ENCODE results near the gene ELP5. TPM values are rescaled to one million over a fixed set of nuclear protein-coding genes. Genes with fewer than 3 reads are reported as not detected.

Gene ELP5
- total and polyA plus RNA-seq, 2 donors (not counting 1 experiment from before 2014, with no cell fraction given) = 22.6 to 33.2 TPM

- Histone ChIP-seq H2AFZ (ENCODE audit: low read length) (no peak overlapping the region), H3K27me3 (ENCODE audit: control insufficient read depth, insufficient read depth, low read length) (peaks cover 35% of the 10 kb centered on the region), H3K4me1 (ENCODE audit: control insufficient read depth, extremely low read depth, insufficient read depth, low read length) (peaks cover 8% of the 10 kb centered on the region), H3K79me2 (ENCODE audit: control insufficient read depth, insufficient read depth, low read length) (no peaks in the 10 kb centered on the region), H3K27ac (ENCODE audit: insufficient read depth, low read length) (no peak overlapping the region), H3K4me2 (ENCODE audit: extremely low read depth, insufficient read depth, low read length) (no peak overlapping the region), H3K4me3 (replicated peaks in 1 of 4; ENCODE audit: control extremely low read depth in 1 of 4, insufficient read depth in 1 of 4, low read depth in 3 of 4, low read length in 4 of 4) (no peak overlapping the region), H3K9me3 (ENCODE audit: control insufficient read depth, insufficient read depth, low read depth, low read length) (no peaks in the 10 kb centered on the region), H3K36me3 (ENCODE audit: control insufficient read depth, insufficient read depth, low read length) (no peaks in the 10 kb centered on the region), H4K20me1 (ENCODE audit: control insufficient read depth, extremely low read depth, insufficient read depth, low read length) (no peaks in the 10 kb centered on the region), H3K9ac (ENCODE audit: insufficient read depth, low read length) (no peak overlapping the region)
- no peak for TF ChIP-seq CTCF (conservative IDR thresholded peaks at IDR 0.05 in 1 of 2, IDR thresholded peaks at IDR 0.05 in 1 of 2; ENCODE audit: low read depth in 1 of 2, low read length in 2 of 2)
- no peak for DNase-seq (ENCODE audit: low read depth in 2 of 2)
Measured at GRCh38 chr17:7284911-7285310, 32.9 kb downstream of the ELP5 start.

GRCh38 chr17:7285679-7286078 is 33.7 kb downstream of the ELP5 start:
- no peaks in the 10 kb centered on the region for H3K79me2 ChIP-seq (ENCODE audit: control insufficient read depth, insufficient read depth, low read length)
- H2AFZ ChIP-seq (ENCODE audit: low read length) = no peak overlapping the region
- peaks cover 7% of the 10 kb centered on the region for H3K4me1 ChIP-seq (ENCODE audit: control insufficient read depth, extremely low read depth, insufficient read depth, low read length)
- H3K36me3 ChIP-seq (ENCODE audit: control insufficient read depth, insufficient read depth, low read length) = no peaks in the 10 kb centered on the region
- DNase-seq (ENCODE audit: low read depth in 2 of 2) = no peak
- no peaks in the 10 kb centered on the region for H4K20me1 ChIP-seq (ENCODE audit: control insufficient read depth, extremely low read depth, insufficient read depth, low read length)
- peaks cover 41% of the 10 kb centered on the region for H3K27me3 ChIP-seq (ENCODE audit: control insufficient read depth, insufficient read depth, low read length)
- no peak overlapping the region for H3K4me2 ChIP-seq (ENCODE audit: extremely low read depth, insufficient read depth, low read length)
- H3K27ac ChIP-seq (ENCODE audit: insufficient read depth, low read length) = no peak overlapping the region
- H3K4me3 ChIP-seq (replicated peaks in 1 of 4; ENCODE audit: control extremely low read depth in 1 of 4, insufficient read depth in 1 of 4, low read depth in 3 of 4, low read length in 4 of 4) = no peak overlapping the region
- H3K9me3 ChIP-seq (ENCODE audit: control insufficient read depth, insufficient read depth, low read depth, low read length) = no peaks in the 10 kb centered on the region
- no peak overlapping the region for H3K9ac ChIP-seq (ENCODE audit: insufficient read depth, low read length)
- no peak for TF ChIP-seq EZH2 (IDR thresholded peaks at IDR 0.05; ENCODE audit: low read length, missing control alignments)
- TF ChIP-seq CTCF (conservative IDR thresholded peaks at IDR 0.05 in 1 of 2, IDR thresholded peaks at IDR 0.05 in 1 of 2; ENCODE audit: low read depth in 1 of 2, low read length in 2 of 2) = no peak

- H3K4me1 ChIP-seq (ENCODE audit: control insufficient read depth, extremely low read depth, insufficient read depth, low read length) = no peaks in the 10 kb centered on the region
- no peak overlapping the region for H2AFZ ChIP-seq (ENCODE audit: low read length)
- H3K36me3 ChIP-seq (ENCODE audit: control insufficient read depth, insufficient read depth, low read length) = no peaks in the 10 kb centered on the region
- no peak for DNase-seq (ENCODE audit: low read depth in 2 of 2)
- H3K79me2 ChIP-seq (ENCODE audit: control insufficient read depth, insufficient read depth, low read length) = no peaks in the 10 kb centered on the region
- peaks cover 50% of the 10 kb centered on the region for H3K27me3 ChIP-seq (ENCODE audit: control insufficient read depth, insufficient read depth, low read length)
- H3K9me3 ChIP-seq (ENCODE audit: control insufficient read depth, insufficient read depth, low read depth, low read length) = no peaks in the 10 kb centered on the region
- no peak overlapping the region for H3K4me2 ChIP-seq (ENCODE audit: extremely low read depth, insufficient read depth, low read length)
- TF ChIP-seq EZH2 (IDR thresholded peaks at IDR 0.05; ENCODE audit: low read length, missing control alignments) (no peak), CTCF (conservative IDR thresholded peaks at IDR 0.05 in 1 of 2, IDR thresholded peaks at IDR 0.05 in 1 of 2; ENCODE audit: low read depth in 1 of 2, low read length in 2 of 2) (no peak)
- H4K20me1 ChIP-seq (ENCODE audit: control insufficient read depth, extremely low read depth, insufficient read depth, low read length) = no peaks in the 10 kb centered on the region
- H3K9ac ChIP-seq (ENCODE audit: insufficient read depth, low read length) = no peak overlapping the region
- H3K27ac ChIP-seq (ENCODE audit: insufficient read depth, low read length) = no peak overlapping the region
- H3K4me3 ChIP-seq (replicated peaks in 1 of 4; ENCODE audit: control extremely low read depth in 1 of 4, insufficient read depth in 1 of 4, low read depth in 3 of 4, low read length in 4 of 4) = no peak overlapping the region
Measured at GRCh38 chr17:7289256-7290032, 37.4 kb downstream of the ELP5 start.

All from fibroblast of lung (primary cell).